DOHH2 (cell line): ENCODE measurements around the gene FOSL1.

ENCODE experiments used
- H3F3A ChIP-seq: fragments of 200-600 bp; sonication (generic), shearing (Covaris generic); 2 replicates; pipeline ENCODE4 v1.6.0; 2016; ENCODE audit warnings: antibody characterized with exemption, mild to moderate bottlenecking; ENCODE audit not compliant: control insufficient read depth, insufficient read depth
- H3K27ac ChIP-seq: fragments of 200-600 bp; sonication (generic); 2 replicates; pipeline ENCODE4 v1.5.1; 2014; ENCODE audit warnings: low read depth, mild to moderate bottlenecking, low read length, moderate library complexity
- H3K27me3 ChIP-seq: fragments of 200-600 bp; sonication (generic); 2 replicates; pipeline ENCODE4 v1.6.1; 2014; ENCODE audit warnings: mild to moderate bottlenecking, low read length, mixed read lengths; ENCODE audit not compliant: control insufficient read depth
- H3K36me3 ChIP-seq: fragments of 200-600 bp; sonication (generic); 2 replicates; pipeline ENCODE4 v1.6.1; 2014; ENCODE audit warnings: mild to moderate bottlenecking, low read length, moderate library complexity, mixed read lengths; ENCODE audit not compliant: control insufficient read depth
- H3K4me1 ChIP-seq: fragments of 200-600 bp; sonication (generic); 2 replicates; pipeline ENCODE4 v1.6.1; 2014; ENCODE audit warnings: mild to moderate bottlenecking, low read length, mixed read lengths; ENCODE audit not compliant: control insufficient read depth
- H3K4me2 ChIP-seq: fragments of 200-600 bp; sonication (generic); 2 replicates; pipeline ENCODE4 v1.6.0; 2014; ENCODE audit warnings: mild to moderate bottlenecking, low read length, moderate library complexity
- H3K4me3 ChIP-seq: fragments of 200-600 bp; sonication (generic); 2 replicates; pipeline ENCODE4 v1.5.1; 2014; ENCODE audit warnings: mild to moderate bottlenecking, low read length, mixed read lengths
- H3K79me2 ChIP-seq: fragments of 200-600 bp; sonication (generic); 2 replicates; pipeline ENCODE4 v1.6.1; 2014; ENCODE audit warnings: mild to moderate bottlenecking, low read length, mixed read lengths; ENCODE audit not compliant: control insufficient read depth
- H3K9me2 ChIP-seq: fragments of 200-600 bp; sonication (generic); replicated peaks from 2 replicates; pipeline ENCODE4 v1.6.1; 2014; ENCODE audit warnings: mild to moderate bottlenecking, low read length, mixed read lengths; ENCODE audit not compliant: control insufficient read depth
- H3K9me3 ChIP-seq: fragments of 200-600 bp; sonication (generic); 2 replicates; pipeline ENCODE4 v1.6.1; 2014; ENCODE audit warnings: antibody characterized with exemption, low read length, mixed read lengths; ENCODE audit not compliant: control insufficient read depth, insufficient read depth
- H4K20me1 ChIP-seq: fragments of 200-600 bp; sonication (generic); 2 replicates; pipeline ENCODE4 v1.6.0; 2014; ENCODE audit warnings: low read depth, mild to moderate bottlenecking, antibody characterized with exemption, low read length, moderate library complexity; ENCODE audit not compliant: control insufficient read depth, insufficient read depth
- EZH2phosphoT487 ChIP-seq: fragments of 200-600 bp; sonication (generic); IDR thresholded peaks from 2 replicates; pipeline ENCODE4 v1.6.1; 2017; ENCODE audit warnings: borderline replicate concordance, mild to moderate bottlenecking, antibody characterized with exemption, low read length, moderate library complexity, mixed read lengths
- TF ChIP-seq, protein P1 (sequence below): fragments of 200-600 bp; sonication (generic); IDR thresholded peaks from one replicate; pipeline ENCODE4 v1.5.1; 2014; ENCODE audit warnings: antibody characterized with exemption, mild to moderate bottlenecking, low read depth, low read length; ENCODE audit not compliant: poor library complexity, severe bottlenecking

FOSL1 gene

GRCh38 chr11:65854852-65855837 lies 45.0 kb downstream of the FOSL1 start:
- Histone ChIP-seq H3K9me3 (peaks cover 5% of the 10 kb centered on the region; the same call in 1 of the 2 replicates), H3K79me2 (peaks cover 38% of the 10 kb centered on the region), H4K20me1 (peaks cover 20% of the 10 kb centered on the region), H3F3A (peaks cover 32% of the 10 kb centered on the region), H3K27me3 (no peaks in the 10 kb centered on the region), H3K36me3 (peaks cover 65% of the 10 kb centered on the region), H3K27ac (no peak overlapping the region), H3K4me2 (no peak overlapping the region), H3K4me3 (no peak overlapping the region), H3K9me2 (no peaks in the 10 kb centered on the region), H3K4me1 (peaks cover 18% of the 10 kb centered on the region)
- TF ChIP-seq, protein P1, sequence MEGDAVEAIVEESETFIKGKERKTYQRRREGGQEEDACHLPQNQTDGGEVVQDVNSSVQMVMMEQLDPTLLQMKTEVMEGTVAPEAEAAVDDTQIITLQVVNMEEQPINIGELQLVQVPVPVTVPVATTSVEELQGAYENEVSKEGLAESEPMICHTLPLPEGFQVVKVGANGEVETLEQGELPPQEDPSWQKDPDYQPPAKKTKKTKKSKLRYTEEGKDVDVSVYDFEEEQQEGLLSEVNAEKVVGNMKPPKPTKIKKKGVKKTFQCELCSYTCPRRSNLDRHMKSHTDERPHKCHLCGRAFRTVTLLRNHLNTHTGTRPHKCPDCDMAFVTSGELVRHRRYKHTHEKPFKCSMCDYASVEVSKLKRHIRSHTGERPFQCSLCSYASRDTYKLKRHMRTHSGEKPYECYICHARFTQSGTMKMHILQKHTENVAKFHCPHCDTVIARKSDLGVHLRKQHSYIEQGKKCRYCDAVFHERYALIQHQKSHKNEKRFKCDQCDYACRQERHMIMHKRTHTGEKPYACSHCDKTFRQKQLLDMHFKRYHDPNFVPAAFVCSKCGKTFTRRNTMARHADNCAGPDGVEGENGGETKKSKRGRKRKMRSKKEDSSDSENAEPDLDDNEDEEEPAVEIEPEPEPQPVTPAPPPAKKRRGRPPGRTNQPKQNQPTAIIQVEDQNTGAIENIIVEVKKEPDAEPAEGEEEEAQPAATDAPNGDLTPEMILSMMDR: no peak
- no peak for TF ChIP-seq EZH2phosphoT487

- no peaks in the 10 kb centered on the region for H3K27me3 ChIP-seq
- no peak overlapping the region for H3K27ac ChIP-seq
- no peaks in the 10 kb centered on the region for H3K9me2 ChIP-seq
- peaks cover 38% of the 10 kb centered on the region for H3K79me2 ChIP-seq
- no peak for TF ChIP-seq EZH2phosphoT487
- TF ChIP-seq, protein P1: no peak
- H3K36me3 ChIP-seq: peaks cover 65% of the 10 kb centered on the region
- H3K4me2 ChIP-seq: no peak overlapping the region
- H3K4me1 ChIP-seq: peaks cover 13% of the 10 kb centered on the region
- peaks cover 20% of the 10 kb centered on the region for H4K20me1 ChIP-seq
- H3K4me3 ChIP-seq: no peak overlapping the region
- H3K9me3 ChIP-seq: peaks cover 5% of the 10 kb centered on the region; the same call in 1 of the 2 replicates
- H3F3A ChIP-seq: peaks cover 32% of the 10 kb centered on the region
Measured at GRCh38 chr11:65854161-65854592, 46.0 kb downstream of the FOSL1 start.

DNA sequence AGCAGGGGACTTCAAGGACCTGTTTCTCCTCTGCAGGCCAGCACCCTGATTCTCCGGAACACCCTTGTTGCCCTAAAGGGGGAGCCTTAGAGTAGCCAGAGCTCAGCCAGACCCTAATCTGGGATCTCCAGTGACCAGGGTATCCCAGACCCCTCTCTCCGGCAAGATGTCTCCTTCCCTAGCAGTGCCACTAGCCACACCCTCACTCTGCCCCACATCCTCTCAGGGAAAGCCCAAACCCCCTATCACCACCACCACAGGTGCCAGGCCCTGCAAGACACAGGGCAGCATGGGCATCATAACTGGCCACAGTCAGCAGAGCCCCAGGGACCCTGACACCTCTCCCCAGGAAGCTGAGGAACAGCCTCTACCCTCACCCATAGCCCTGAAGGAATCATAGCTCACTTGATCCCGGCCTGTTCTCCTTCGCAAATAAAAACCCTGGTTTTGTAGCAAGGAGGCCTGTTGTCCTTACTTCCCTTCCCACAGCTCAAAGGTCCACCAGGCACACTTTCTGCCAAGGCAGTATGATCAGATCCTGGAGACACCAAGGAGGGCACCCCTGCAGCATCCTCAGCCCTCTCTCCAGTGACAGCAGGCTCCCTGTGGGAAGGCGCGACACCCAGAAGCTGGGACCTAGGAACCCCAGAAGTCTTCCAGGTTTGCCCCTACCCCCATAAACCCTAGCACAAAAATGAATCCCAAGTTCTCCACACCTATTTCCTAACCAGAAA lies 46.8 kb downstream of the FOSL1 start:
- TF ChIP-seq EZH2phosphoT487: no peak
- TF ChIP-seq, protein P1: peak; percentile 27
- Histone ChIP-seq H3K27me3 (0 out of 2 replicates have a peak, but pooled peaks cover 2% of the 10 kb centered on the region), H3K9me3 (peaks cover 5% of the 10 kb centered on the region; the same call in 1 of the 2 replicates), H3F3A (peaks cover 28% of the 10 kb centered on the region), H3K36me3 (peaks cover 65% of the 10 kb centered on the region), H3K4me2 (no peak overlapping the region), H3K9me2 (no peaks in the 10 kb centered on the region), H3K4me1 (peaks cover 7% of the 10 kb centered on the region), H3K79me2 (peaks cover 38% of the 10 kb centered on the region), H3K27ac (no peak overlapping the region), H3K4me3 (no peak overlapping the region), H4K20me1 (peaks cover 20% of the 10 kb centered on the region)
